Mesendoderm (in vitro differentiated cells): Measurements from ENCODE around the gene FKBP2.

Source experiments
- DNase-seq: peaks from one replicate; pipeline ENCODE4 v3.0.0; 2013
- H2AK5ac ChIP-seq: 2 replicates; pipeline ENCODE4 v1.6.1; 2013; ENCODE audit warnings: low read length, inconsistent platforms
- H2BK120ac ChIP-seq: 2 replicates; pipeline ENCODE4 v1.6.1; 2013; ENCODE audit warnings: low read depth, mild to moderate bottlenecking, low read length, moderate library complexity, mixed read lengths
- H2BK15ac ChIP-seq: replicated peaks from 2 replicates; pipeline ENCODE4 v1.6.1; 2013; ENCODE audit warnings: low read depth, mild to moderate bottlenecking, moderate library complexity
- H2BK5ac ChIP-seq: 2 replicates; pipeline ENCODE4 v1.6.1; 2013; ENCODE audit warnings: low read length, inconsistent platforms
- H3K18ac ChIP-seq: 2 replicates; pipeline ENCODE4 v1.6.1; 2013; ENCODE audit warnings: mild to moderate bottlenecking, low read length, mixed read lengths
- H3K23ac ChIP-seq: one replicate; pipeline ENCODE4 v1.6.1; 2013; ENCODE audit warnings: low read length
- H3K27ac ChIP-seq: 2 replicates; pipeline ENCODE4 v1.5.1; 2013; ENCODE audit warnings: low read depth, mild to moderate bottlenecking, inconsistent platforms, low read length, moderate library complexity
- H3K27me3 ChIP-seq: 2 replicates; pipeline ENCODE4 v1.6.1; 2013; ENCODE audit warnings: low read length, control low read depth, mild to moderate bottlenecking, inconsistent platforms; ENCODE audit not compliant: insufficient read depth, poor library complexity
- H3K36me3 ChIP-seq: 2 replicates; pipeline ENCODE4 v1.6.1; 2013; ENCODE audit warnings: low read length, inconsistent platforms; ENCODE audit not compliant: control insufficient read depth, insufficient read depth
- H3K4ac ChIP-seq: one replicate; pipeline ENCODE4 v1.6.1; 2013; ENCODE audit warnings: low read depth, mild to moderate bottlenecking, low read length, moderate library complexity
- H3K4me1 ChIP-seq: 2 replicates; pipeline ENCODE4 v1.6.1; 2013; ENCODE audit warnings: low read depth, low read length, inconsistent platforms; ENCODE audit not compliant: control insufficient read depth
- H3K4me2 ChIP-seq: 2 replicates; pipeline ENCODE4 v1.6.1; 2013; ENCODE audit warnings: low read length
- H3K4me3 ChIP-seq: 2 replicates; pipeline ENCODE4 v1.5.1; 2013; ENCODE audit warnings: mild to moderate bottlenecking, low read length
- H3K56ac ChIP-seq: one replicate; pipeline ENCODE4 v1.6.1; 2013; ENCODE audit warnings: low read length
- H3K79me1 ChIP-seq: 2 replicates; pipeline ENCODE4 v1.6.1; 2013; ENCODE audit warnings: low read length, inconsistent platforms
- H3K79me2 ChIP-seq: 2 replicates; pipeline ENCODE4 v1.6.1; 2013; ENCODE audit warnings: mild to moderate bottlenecking, low read length; ENCODE audit not compliant: control insufficient read depth, insufficient read depth
- H3K9ac ChIP-seq: 2 replicates; pipeline ENCODE4 v1.6.1; 2013; ENCODE audit warnings: low read length, inconsistent platforms
- H4K5ac ChIP-seq: one replicate; pipeline ENCODE4 v1.6.1; 2013; ENCODE audit warnings: low read length
- H4K8ac ChIP-seq: one replicate; pipeline ENCODE4 v1.6.1; 2013; ENCODE audit warnings: low read depth, mild to moderate bottlenecking, control low read depth, low read length, moderate library complexity
- WGBS: extraction: QIAGEN DNeasy Blood & Tissue Kit; methylation state at CpG from one replicate; pipeline ENCODE4 v1.1.7; 2013; ENCODE audit warnings: low lambda C conversion rate, missing lambda C conversion rate; ENCODE audit not compliant: insufficient coverage; ENCODE audit errors: extremely low coverage; 5-methylcytosine and 5-hydroxymethylcytosine counted together

The FKBP2 gene

GRCh38 chr11:64211181-64211872 is 29.6 kb upstream of the FKBP2 start:
- Histone ChIP-seq H3K79me2 (no peaks in the 10 kb centered on the region), H3K56ac (no peak overlapping the region), H3K18ac (no peak overlapping the region), H3K27me3 (no peaks in the 10 kb centered on the region), H3K4me3 (no peak overlapping the region), H3K79me1 (no peaks in the 10 kb centered on the region), H3K4me1 (no peaks in the 10 kb centered on the region), H2AK5ac (no peak overlapping the region), H3K4me2 (no peak overlapping the region), H3K9ac (no peak overlapping the region), H2BK15ac (no peak overlapping the region), H3K36me3 (peaks cover 4% of the 10 kb centered on the region), H4K5ac (no peak overlapping the region), H3K27ac (no peak overlapping the region), H2BK120ac (no peak overlapping the region), H4K8ac (no peak overlapping the region), H3K23ac (no peak overlapping the region), H2BK5ac (no peak overlapping the region), H3K4ac (no peak overlapping the region)
- DNase-seq: no peak
- WGBS: no CpG with 5 or more reads among the region's 30 CpGs

DNA sequence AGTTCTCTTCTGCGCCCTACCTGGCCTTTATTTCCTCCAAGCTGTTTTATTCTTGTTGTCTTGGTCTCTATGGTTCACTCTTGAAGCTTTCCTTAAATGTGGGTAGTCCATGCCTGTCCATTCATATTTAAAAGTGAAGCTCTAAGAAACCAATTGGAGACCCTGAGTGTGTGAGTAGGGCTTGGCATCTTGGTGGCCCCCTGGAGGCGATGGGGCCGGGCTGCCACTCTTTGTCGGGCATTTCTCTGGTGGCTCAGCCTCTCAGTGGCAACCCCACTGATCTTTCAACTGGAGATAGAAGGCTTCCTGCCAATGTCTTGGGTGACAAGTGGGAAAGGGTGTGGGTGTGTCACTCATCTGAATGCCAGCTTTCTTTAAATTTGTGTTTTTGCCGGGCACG is 24.0 kb upstream of the FKBP2 start:
- no CpG with 5 or more reads among the region's 6 CpGs for WGBS
- Histone ChIP-seq H3K27me3 (no peaks in the 10 kb centered on the region), H3K23ac (no peak overlapping the region), H2BK15ac (no peak overlapping the region), H3K4ac (no peak overlapping the region), H3K79me2 (no peaks in the 10 kb centered on the region), H3K4me2 (no peak overlapping the region), H4K8ac (no peak overlapping the region), H3K4me3 (no peak overlapping the region), H3K56ac (no peak overlapping the region), H2AK5ac (no peak overlapping the region), H2BK120ac (no peak overlapping the region), H3K18ac (no peak overlapping the region), H3K79me1 (no peaks in the 10 kb centered on the region), H3K27ac (no peak overlapping the region), H3K36me3 (no peaks in the 10 kb centered on the region), H2BK5ac (no peak overlapping the region), H3K4me1 (no peaks in the 10 kb centered on the region), H3K9ac (no peak overlapping the region), H4K5ac (no peak overlapping the region)
- no peak for DNase-seq

DNA sequence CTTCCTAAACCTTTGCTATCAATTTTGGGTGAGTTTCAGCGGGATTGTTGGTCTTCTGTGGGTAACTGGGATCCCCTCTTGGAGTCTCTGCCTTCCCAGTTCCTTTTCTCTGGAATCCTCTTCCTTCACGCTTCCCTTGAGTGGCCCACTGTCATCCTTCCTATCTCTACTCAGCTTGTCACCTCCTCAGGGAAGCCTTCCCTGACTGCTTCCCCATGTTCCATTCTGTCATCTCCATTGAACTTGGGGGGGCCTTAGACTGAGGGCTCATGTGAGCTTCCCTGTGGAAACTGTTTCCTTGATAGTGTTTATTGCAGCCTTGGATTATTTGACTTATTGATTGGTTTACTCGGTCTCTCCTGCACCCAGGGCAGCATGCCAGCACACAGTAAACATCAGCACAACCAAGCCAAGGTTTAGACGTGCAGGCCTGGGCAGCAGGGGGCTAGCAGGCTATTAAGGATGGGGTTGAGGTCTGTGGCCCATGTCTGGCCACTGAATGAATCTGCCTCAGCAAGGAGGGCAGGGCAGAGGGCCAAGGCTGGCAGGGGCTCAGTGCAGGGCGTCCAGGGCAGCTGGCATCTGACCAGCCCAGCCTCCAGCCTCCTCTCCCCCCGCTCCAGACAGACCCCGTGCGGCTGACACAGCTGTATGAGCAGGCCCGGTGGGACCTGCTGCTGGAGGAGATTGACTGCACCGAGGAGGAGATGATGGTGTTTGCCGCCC is 22.1 kb upstream of the FKBP2 start:
- Histone ChIP-seq H3K56ac (no peak overlapping the region), H4K8ac (no peak overlapping the region), H3K4me3 (no peak overlapping the region), H2BK120ac (no peak overlapping the region), H3K79me1 (no peaks in the 10 kb centered on the region), H2BK15ac (no peak overlapping the region), H3K4me2 (no peak overlapping the region), H2BK5ac (no peak overlapping the region), H3K4me1 (no peaks in the 10 kb centered on the region), H3K79me2 (no peaks in the 10 kb centered on the region), H2AK5ac (no peak overlapping the region), H3K36me3 (no peaks in the 10 kb centered on the region), H3K9ac (no peak overlapping the region), H4K5ac (no peak overlapping the region), H3K18ac (no peak overlapping the region), H3K23ac (no peak overlapping the region), H3K27me3 (no peaks in the 10 kb centered on the region), H3K27ac (no peak overlapping the region), H3K4ac (no peak overlapping the region)
- WGBS: no CpG with 5 or more reads among the region's 11 CpGs
- DNase-seq: no peak

- no peak overlapping the region for H4K5ac ChIP-seq
- no peak overlapping the region for H2AK5ac ChIP-seq
- H2BK15ac ChIP-seq: no peak overlapping the region
- H4K8ac ChIP-seq: no peak overlapping the region
- H2BK5ac ChIP-seq: no peak overlapping the region
- no peaks in the 10 kb centered on the region for H3K79me2 ChIP-seq
- H3K4ac ChIP-seq: no peak overlapping the region
- no CpG with 5 or more reads among the region's 7 CpGs for WGBS
- no peak overlapping the region for H2BK120ac ChIP-seq
- no peak overlapping the region for H3K27ac ChIP-seq
- H3K4me1 ChIP-seq: no peaks in the 10 kb centered on the region
- no peak overlapping the region for H3K4me2 ChIP-seq
- H3K56ac ChIP-seq: no peak overlapping the region
- H3K23ac ChIP-seq: no peak overlapping the region
- H3K9ac ChIP-seq: no peak overlapping the region
- H3K36me3 ChIP-seq: no peaks in the 10 kb centered on the region
- H3K18ac ChIP-seq: no peak overlapping the region
- H3K4me3 ChIP-seq: no peak overlapping the region
- no peaks in the 10 kb centered on the region for H3K27me3 ChIP-seq
- no peak for DNase-seq
- no peaks in the 10 kb centered on the region for H3K79me1 ChIP-seq
Observed at GRCh38 chr11:64219354-64219684, 21.6 kb upstream of the FKBP2 start.

GRCh38 chr11:64219755-64220154 is 21.1 kb upstream of the FKBP2 start:
- no peak overlapping the region for H3K4ac ChIP-seq
- no peaks in the 10 kb centered on the region for H3K36me3 ChIP-seq
- H3K4me3 ChIP-seq: no peak overlapping the region
- H3K79me2 ChIP-seq: no peaks in the 10 kb centered on the region
- no peak overlapping the region for H4K8ac ChIP-seq
- no peak overlapping the region for H3K27ac ChIP-seq
- no peak overlapping the region for H3K56ac ChIP-seq
- no peak overlapping the region for H4K5ac ChIP-seq
- no peak for DNase-seq
- no peak overlapping the region for H2BK5ac ChIP-seq
- H3K23ac ChIP-seq: no peak overlapping the region
- H2BK15ac ChIP-seq: no peak overlapping the region
- H3K18ac ChIP-seq: no peak overlapping the region
- no CpG with 5 or more reads among the region's 10 CpGs for WGBS
- H3K79me1 ChIP-seq: no peaks in the 10 kb centered on the region
- H2BK120ac ChIP-seq: no peak overlapping the region
- H2AK5ac ChIP-seq: no peak overlapping the region
- no peak overlapping the region for H3K4me2 ChIP-seq
- no peaks in the 10 kb centered on the region for H3K4me1 ChIP-seq
- H3K9ac ChIP-seq: no peak overlapping the region
- no peaks in the 10 kb centered on the region for H3K27me3 ChIP-seq

DNA sequence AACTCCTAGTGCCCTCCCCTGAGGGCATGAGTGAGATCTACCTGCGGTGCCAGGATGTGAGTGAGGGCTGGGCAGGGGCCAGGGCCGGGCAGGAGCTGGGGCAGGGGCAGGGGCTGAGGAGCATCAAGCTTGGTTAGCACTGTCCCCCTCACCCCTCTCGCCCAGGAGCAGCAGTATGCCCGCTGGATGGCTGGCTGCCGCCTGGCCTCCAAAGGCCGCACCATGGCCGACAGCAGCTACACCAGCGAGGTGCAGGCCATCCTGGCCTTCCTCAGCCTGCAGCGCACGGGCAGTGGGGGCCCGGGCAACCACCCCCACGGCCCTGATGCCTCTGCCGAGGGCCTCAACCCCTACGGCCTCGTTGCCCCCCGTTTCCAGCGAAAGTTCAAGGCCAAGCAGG is 20.6 kb upstream of the FKBP2 start:
- H3K79me1 ChIP-seq: no peaks in the 10 kb centered on the region
- H3K9ac ChIP-seq: no peak overlapping the region
- H2BK120ac ChIP-seq: no peak overlapping the region
- no peak overlapping the region for H3K56ac ChIP-seq
- H3K23ac ChIP-seq: no peak overlapping the region
- H2BK5ac ChIP-seq: no peak overlapping the region
- no peak overlapping the region for H4K5ac ChIP-seq
- no peak overlapping the region for H4K8ac ChIP-seq
- no peak overlapping the region for H2AK5ac ChIP-seq
- no peak overlapping the region for H3K4ac ChIP-seq
- H3K4me2 ChIP-seq: no peak overlapping the region
- no peaks in the 10 kb centered on the region for H3K27me3 ChIP-seq
- H3K4me1 ChIP-seq: no peaks in the 10 kb centered on the region
- no peak for DNase-seq
- no peaks in the 10 kb centered on the region for H3K79me2 ChIP-seq
- H3K27ac ChIP-seq: no peak overlapping the region
- H3K18ac ChIP-seq: no peak overlapping the region
- WGBS: no CpG with 5 or more reads among the region's 17 CpGs
- no peaks in the 10 kb centered on the region for H3K36me3 ChIP-seq
- H3K4me3 ChIP-seq: no peak overlapping the region
- H2BK15ac ChIP-seq: no peak overlapping the region
